Left lobe of liver (tissue), 2 donors: ENCODE data around the gene SEMG2. TPM values are rescaled to one million over a fixed set of nuclear protein-coding genes. Genes with fewer than 3 reads are reported as not detected.
A peak's percentile ranks its signal among the peaks of the same experiment; 100 is the strongest.

Experiments used
- ATAC-seq: fragments of 200-7000 bp; cut with Tn5 transposase; one replicate; pipeline ENCODE4 v1.9.1; 2020; ENCODE audit warnings: mild to moderate bottlenecking, moderate library complexity
- DNase-seq: peaks from one replicate; pipeline ENCODE4 v3.0.0-alpha.2; 2020; ENCODE audit warnings: low spot score
- total RNA-seq: library from RNA; stranded (reverse); gene quantifications from one replicate; pipeline ENCODE4 v1.2.1, GENCODE V29; 2021
- donor health status: DM: no; HTN: no; CAD: no; lungs with moderate emphysema.
- donor health status: DM: no; HTN: yes; CAD: no.

SEMG2 gene
- total RNA-seq, 1 donor from 2014 or later: not detected

DNA sequence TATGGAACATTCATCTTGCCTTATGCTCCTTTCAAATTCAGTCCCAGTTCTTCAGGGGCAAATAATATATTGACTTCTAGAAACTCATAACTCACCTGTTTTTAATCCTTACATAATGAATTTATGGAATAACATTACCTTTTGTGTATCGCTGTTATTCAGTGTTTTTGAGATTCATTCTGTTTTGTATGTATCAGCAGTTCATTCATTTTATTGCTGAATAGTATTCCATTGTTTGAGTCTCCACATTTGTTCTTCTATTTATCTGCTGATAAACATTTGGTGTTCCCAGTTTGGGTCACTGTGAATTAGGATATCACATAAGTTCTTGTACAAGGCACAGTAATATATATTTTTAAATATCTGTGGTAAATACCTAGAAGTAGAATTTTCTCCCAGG, 5.1 kb downstream of the SEMG2 start:
- DNase-seq (no peak), ATAC-seq (no peak)

DNA sequence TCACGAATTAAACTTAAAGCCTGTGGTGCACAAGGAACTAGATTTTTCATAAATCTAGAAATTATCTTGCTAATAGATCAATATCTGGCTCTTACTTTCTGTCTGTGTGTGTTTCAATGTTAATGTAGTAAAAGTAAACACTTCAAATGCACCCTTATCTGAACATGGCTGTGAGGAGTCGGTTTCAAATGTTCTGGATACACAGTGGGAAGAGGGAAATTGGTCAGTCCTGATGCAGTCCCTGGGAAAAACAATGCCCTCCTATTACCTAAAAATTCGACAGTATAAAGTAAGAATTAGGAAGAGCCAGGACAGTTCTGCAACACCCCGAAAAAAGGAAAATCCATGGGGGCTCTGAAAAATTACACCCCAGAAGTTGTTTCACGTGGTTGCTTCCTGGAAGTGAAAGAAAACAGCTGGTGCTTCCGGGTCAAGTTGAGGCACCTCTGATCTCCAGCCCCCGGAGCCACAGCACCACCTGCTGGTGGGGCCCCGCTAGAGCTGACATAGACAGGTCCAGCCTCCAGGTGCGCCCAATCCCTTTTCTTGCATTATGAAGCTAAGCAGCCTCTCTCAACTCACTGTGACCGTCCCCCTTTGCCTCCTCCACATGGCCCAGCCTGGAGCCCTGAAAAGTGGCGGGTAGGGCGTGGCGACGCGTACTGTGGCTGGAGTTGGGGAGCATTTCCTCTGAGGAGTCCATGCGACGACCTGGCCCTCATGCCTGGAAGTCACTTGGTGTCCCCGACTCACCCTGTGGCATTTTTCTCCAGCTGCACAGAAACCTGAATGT, 8.3 kb downstream of the SEMG2 start:
- DNase-seq (no peak), ATAC-seq (peak; percentile 80)

GRCh38 chr20:45230631-45231030, 9.5 kb downstream of the SEMG2 start:
- DNase-seq: no peak
- ATAC-seq: no peak

DNA sequence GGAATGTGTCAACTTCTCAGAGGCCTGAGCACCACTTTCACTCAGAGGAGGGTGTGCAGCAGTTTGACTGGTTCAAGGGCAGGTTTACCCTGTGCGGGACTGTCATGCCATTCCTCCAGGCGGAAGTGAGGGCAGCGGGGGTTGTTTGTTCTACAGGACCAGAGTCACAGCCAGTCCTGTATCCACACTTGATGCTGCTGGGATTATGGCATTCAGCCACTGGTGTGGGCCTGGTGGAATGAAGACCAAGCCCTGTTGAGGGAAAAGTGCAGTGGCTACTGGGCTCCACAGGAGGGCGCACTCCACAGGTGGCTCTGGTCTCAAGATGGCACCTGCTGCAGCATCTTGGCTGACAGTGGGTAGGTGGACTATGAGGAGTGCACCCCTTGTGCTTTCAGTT, 14.8 kb downstream of the SEMG2 start:
- ATAC-seq (peak; percentile 79), DNase-seq (no peak)

DNA sequence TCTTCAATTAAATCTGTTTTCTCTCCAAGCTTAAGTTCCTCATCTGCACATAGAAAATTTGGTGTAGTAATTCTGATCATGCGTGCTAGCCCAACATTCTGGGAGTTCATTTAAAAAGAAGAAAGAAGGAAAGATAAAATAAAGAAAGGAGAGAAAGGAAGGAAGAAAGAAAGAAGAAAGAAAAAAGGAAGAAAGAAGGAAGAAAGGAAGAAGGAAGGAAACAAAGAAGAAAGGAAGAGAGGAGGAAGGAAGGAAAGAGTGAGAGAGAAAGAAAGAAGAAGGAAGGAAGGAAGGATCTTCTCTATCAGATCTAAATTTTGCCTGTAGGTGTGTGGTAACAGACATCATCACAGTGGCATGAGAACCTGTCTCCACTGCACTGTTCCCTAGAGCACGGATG, 17.0 kb downstream of the SEMG2 start:
- DNase-seq: no peak
- ATAC-seq: no peak

GRCh38 chr20:45246109-45246508, 24.9 kb downstream of the SEMG2 start:
- no peak for ATAC-seq
- no peak for DNase-seq

GRCh38 chr20:45247865-45248264, 26.7 kb downstream of the SEMG2 start:
- ATAC-seq (no peak), DNase-seq (no peak)

GRCh38 chr20:45248609-45249008, 27.4 kb downstream of the SEMG2 start:
- DNase-seq (no peak), ATAC-seq (no peak)

GRCh38 chr20:45251884-45252560, 30.8 kb downstream of the SEMG2 start:
- DNase-seq (no peak), ATAC-seq (no peak)

DNA sequence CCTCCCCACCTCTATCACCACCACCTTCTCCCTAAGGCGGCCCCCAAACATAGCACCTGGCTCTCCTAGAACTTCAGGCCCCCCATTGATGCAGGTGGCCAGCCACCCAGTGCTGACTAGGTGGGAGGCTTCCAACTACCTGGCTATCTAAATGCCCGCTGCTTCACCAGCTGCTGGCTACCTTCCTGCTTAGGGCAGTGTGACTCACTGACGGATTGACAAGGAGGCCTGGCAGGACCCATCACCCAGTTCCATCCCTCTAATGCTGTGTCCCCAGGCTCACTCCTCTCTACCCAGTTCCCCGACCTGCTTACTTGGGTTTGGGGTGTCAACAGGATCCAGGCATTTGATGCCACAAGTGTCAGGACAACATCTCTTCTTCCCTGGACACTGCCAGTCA, 32.1 kb downstream of the SEMG2 start:
- DNase-seq (no peak), ATAC-seq (peak; percentile 9)

- ATAC-seq (peak; percentile 87), DNase-seq (peak; percentile 85)
Measured at GRCh38 chr20:45254383-45255262, 33.5 kb downstream of the SEMG2 start, which contains the start of gene SLPI. SLPI (minus strand) TSS chr20:45254564; CDS start chr20:45254543, 21 bp downstream.

- ATAC-seq: no peak
- no peak for DNase-seq
Measured at GRCh38 chr20:45257161-45257560, 36.0 kb downstream of the SEMG2 start.

GRCh38 chr20:45257711-45258110, 36.5 kb downstream of the SEMG2 start:
- no peak for ATAC-seq

GRCh38 chr20:45258259-45258658, 37.1 kb downstream of the SEMG2 start:
- ATAC-seq: no peak

More at GRCh38 chr20:45257711-45258110, 36.5 kb downstream of the SEMG2 start:
- DNase-seq: no peak

GRCh38 chr20:45258664-45259063, 37.5 kb downstream of the SEMG2 start:
- ATAC-seq (no peak), DNase-seq (no peak)

More at GRCh38 chr20:45258259-45258658, 37.1 kb downstream of the SEMG2 start:
- DNase-seq: no peak

- DNase-seq: no peak
- ATAC-seq: no peak
Measured at GRCh38 chr20:45263556-45264266, 42.5 kb downstream of the SEMG2 start.

DNA sequence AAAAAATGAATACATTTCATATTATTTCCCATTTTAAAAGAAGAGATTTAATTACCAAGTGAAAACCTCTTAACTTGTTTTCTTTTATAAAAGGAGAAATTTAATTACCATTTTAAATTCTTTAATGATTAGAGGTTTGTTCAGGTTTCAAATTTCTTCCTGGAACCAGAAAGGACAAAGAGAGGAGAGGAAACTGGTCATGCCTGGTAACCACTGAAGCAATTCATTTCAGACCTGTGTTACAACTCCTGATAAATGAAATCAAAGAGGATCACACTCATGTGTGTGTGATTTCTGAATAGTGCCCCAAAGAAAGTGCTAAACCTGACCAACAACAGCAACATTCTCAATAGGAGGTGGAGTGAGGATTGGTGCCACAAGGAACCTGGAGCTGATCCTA, 45.8 kb downstream of the SEMG2 start:
- no peak for DNase-seq
- no peak for ATAC-seq

DNA sequence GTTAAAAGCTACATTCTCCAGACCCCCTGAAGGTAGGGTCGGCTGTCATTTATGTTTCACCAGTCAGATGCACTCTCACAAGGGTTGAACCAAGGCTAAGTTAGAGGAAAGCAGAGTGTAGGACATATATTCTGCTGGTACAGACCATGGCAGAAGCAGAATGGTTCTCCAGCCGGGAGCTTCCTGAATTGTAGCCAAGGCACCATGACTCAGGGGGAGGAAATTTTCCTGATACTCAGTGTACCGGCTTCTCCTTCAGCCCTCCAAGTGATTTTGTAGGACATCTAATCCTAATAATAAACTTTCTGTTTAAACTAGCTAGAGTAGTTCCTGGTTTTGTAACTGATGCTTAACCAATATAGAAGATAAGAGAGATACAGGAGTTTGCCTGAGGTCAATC, 47.4 kb downstream of the SEMG2 start:
- no peak for DNase-seq
- ATAC-seq: no peak

DNA sequence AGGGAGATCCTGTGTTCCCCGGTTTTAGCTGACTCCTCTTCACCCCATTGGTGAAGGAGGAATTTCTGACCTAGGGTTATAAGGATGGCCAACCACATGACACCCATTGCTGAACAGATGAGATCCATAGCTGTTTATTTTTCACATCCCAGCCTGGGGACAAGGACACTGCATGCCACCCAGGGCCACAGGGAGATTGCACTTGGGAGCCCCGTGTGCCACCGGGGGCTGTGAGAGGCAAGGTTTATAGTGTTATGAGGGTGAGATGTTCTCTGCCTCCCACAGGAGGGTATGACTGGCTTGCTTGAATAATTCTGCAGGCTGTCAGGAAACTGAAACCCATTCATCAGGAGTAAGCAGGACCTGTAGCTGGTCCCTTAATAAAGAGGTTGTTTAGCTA, 47.9 kb downstream of the SEMG2 start:
- no peak for ATAC-seq
- DNase-seq: no peak

DNA sequence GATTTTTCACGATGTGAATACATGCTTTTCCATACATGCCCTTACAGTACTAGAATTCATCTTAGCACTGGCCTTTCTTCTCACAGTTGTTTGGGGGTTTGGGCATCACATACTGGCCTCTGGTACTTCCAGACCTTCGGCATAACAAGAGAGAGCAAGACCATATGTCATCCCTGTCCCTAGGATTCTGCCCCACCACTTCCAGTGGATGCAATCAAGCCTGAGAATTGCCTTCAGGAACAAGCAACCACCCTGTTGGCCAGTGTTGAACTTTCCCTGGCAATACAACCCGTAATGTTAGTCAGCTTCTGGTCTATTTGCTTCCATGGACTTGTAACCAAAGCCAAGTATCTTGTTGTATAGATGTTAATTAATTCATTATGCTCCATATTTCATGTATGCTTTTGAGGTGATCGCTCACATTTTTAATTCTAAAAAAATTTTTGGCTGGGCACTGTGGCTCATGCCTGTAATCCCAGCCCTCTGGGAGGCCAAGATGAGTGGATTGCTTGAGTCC, 48.6 kb downstream of the SEMG2 start:
- ATAC-seq (no peak), DNase-seq (no peak)
